Mucosa of gallbladder (tissue), 1 donor: ENCODE measurements around the gene SERHL2. TPM values are rescaled to one million over a fixed set of nuclear protein-coding genes. Genes with fewer than 3 reads are reported as not detected.
"Not testable (repeated sequence)": the region's sequence is repeated elsewhere in the genome, so short reads cannot be mapped to it uniquely, and the experiment has no call there.

Source experiments
- DNase-seq: peaks from one replicate; pipeline ENCODE4 v3.0.0-alpha.2; 2020; ENCODE audit warnings: low spot score
- total RNA-seq: library from RNA; stranded (reverse); gene quantifications from one replicate; pipeline ENCODE4 v1.2.1, GENCODE V29; 2021
- donor health status: DM: no; HTN: no; CAD: no.

SERHL2 gene
- total RNA-seq, 1 donor from 2014 or later: 2.9 TPM

DNA sequence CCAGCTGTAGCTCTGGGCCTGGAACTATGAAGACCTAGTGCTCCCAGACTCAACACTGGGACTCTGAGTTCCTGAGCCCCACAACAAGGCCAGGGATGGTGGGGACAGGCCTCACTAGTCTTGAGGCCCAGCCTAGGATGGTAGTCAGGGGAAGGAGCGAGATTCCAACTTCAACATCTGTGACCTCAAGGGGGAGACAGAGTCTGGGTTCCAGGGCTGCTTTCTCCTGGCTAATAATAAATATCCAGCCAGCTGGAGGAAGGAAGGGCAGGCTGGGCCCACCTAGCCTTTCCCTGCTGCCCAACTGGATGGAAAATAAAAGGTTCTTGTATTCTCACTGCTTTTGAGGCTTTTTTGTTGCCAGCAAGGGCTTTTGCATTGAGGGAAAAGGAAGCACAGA is 20.3 kb downstream of the SERHL2 start:
- not testable (repeated sequence) for DNase-seq

DNA sequence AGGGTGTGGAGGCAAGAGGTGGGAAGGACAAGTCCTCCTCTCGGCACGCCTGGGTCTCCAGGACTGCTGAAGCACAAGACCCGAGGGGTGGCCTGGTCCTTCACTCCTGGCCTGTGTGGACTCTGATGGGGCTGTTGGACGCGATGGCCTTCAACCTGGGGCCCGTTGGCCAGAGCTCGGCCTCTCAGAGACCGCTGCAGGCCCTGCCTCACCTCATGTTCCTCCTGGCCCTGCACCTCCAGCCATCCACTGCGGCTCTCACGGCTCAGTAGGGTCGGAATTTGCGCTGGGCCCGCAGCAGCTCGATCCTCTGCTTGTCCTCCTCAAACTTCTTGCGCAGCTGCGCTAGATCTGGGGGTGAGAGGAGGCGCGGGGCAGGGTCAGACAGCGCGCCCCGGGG is 20.7 kb downstream of the SERHL2 start:
- DNase-seq: not testable (repeated sequence)

GRCh38 chr22:42575996-42576574 is 22.3 kb downstream of the SERHL2 start:
- not testable (repeated sequence) for DNase-seq

- DNase-seq: not testable (repeated sequence)
Measured at GRCh38 chr22:42577141-42577540, 23.4 kb downstream of the SERHL2 start.

GRCh38 chr22:42577623-42578240 is 24.0 kb downstream of the SERHL2 start:
- DNase-seq: no peak

DNA sequence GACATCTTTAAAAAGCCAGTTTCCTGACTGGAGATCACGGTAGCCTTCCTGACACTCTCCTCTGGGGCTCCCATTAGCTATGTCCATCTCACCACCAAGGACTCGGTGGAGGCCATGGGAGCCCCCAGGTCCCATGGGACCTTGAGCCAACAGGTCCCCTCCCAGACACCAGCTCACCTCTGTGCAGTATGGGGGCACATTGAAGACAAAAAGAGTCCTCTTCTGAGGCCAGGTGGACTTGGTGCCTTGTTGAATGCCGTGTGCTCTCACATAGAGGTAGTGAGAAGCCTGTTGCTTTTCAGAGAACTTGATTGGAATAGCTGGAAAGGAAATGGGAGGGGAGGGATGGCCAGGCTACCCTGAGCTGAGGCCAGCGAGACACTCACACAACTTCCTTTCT is 26.3 kb downstream of the SERHL2 start:
- not testable (repeated sequence) for DNase-seq

- DNase-seq: not testable (repeated sequence)
Measured at GRCh38 chr22:42581194-42581761, 27.5 kb downstream of the SERHL2 start.

DNA sequence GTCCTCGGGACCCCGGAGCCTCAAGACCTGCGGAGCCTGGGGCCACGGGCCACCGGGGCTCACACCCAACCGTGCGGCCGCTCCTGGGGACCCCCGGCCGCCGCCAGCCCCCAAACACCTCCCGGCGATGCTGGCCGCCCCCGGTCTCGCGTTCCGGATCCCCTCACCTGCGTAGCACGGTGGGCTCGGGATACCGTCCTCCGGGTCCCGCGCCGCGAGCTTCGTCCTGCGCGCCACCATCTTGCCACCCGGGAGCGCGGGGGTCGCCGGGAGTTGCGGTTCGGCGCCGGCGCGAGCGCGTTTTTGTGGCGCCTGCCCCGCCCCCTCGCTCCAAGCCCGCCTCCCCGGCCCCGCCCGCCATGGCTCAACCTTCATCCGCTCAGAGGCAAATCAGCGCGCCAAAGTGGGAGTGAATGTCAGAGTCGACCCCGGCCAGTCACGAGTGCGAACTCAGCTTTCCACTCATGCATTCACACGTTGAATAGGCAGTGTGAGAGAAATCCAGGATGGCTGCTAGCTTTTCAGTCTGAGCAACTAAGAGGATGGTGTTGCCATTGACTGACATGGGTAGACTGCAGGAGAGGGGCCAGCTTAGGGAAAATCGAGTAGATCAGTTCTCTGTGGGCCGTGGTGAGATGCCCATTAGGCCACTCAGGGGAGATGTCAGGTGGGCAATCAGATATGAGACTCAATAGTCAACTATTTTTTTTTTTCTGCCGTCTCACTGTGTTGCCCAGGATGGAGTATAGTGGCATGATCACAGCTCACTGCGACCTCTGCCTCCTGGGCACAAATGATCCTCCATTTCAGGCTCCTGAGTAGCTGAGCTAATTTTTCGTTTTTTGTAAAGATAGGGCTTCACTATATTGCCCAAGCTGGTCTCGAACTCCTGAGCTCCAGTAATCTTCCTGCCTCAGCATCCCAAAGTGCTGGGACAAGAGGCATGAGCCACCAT is 28.3 kb downstream of the SERHL2 start:
- DNase-seq: peak; percentile 75

GRCh38 chr22:42582987-42583386 is 29.2 kb downstream of the SERHL2 start:
- no peak for DNase-seq

- no peak for DNase-seq
Measured at GRCh38 chr22:42584364-42584940, 30.7 kb downstream of the SERHL2 start.

- DNase-seq: no peak
Measured at GRCh38 chr22:42585096-42585495, 31.3 kb downstream of the SERHL2 start.

- DNase-seq: no peak
Measured at GRCh38 chr22:42586381-42586780, 32.6 kb downstream of the SERHL2 start.

GRCh38 chr22:42587588-42588175 is 33.9 kb downstream of the SERHL2 start:
- no peak for DNase-seq

DNA sequence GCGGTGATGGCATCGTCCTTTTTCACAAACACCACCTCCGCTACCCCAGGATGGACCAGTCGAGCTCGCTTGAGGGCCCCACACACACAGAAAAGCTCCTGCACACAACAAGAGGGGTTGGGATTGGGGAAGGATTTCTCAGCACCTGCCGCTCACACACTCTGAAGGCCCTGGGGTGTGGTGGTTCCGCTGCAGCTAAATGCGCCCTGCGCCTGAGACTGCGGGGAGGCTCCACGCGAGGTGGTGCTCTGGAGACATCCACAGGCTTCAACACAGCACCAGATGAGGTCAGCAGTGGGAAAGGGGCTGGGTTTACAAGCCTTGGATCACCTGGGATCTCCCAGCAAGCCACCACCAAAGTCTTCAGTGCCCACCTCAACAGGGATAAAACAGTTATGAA is 38.2 kb downstream of the SERHL2 start:
- no peak for DNase-seq

DNA sequence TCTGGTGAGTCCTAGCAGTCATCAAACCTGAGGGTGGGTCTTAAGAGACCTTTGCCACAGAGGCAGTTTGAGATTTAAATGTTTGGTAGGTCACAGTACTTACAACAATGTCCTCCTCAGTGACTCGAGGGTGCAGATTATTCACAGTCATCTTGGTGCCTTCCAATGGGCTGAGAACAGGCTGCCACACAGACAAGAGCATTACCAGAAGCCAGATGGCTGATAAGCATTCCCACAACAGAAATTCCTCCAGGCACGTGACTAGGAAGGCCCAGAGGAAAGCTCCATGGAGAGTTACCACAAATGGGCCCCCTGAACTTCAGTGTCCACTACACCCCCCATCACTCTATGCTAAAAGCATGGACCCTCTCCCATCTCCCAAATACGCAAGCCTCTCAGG is 41.7 kb downstream of the SERHL2 start:
- DNase-seq: no peak

- DNase-seq: no peak
Measured at GRCh38 chr22:42596336-42596735, 42.6 kb downstream of the SERHL2 start.

- DNase-seq: no peak
Measured at GRCh38 chr22:42596863-42597530, 43.2 kb downstream of the SERHL2 start.

GRCh38 chr22:42601879-42602465 is 48.2 kb downstream of the SERHL2 start:
- no peak for DNase-seq

- no peak for DNase-seq
Measured at GRCh38 chr22:42602470-42602869, 48.7 kb downstream of the SERHL2 start.

- no peak for DNase-seq
Measured at GRCh38 chr22:42603427-42603826, 49.7 kb downstream of the SERHL2 start.

DNA sequence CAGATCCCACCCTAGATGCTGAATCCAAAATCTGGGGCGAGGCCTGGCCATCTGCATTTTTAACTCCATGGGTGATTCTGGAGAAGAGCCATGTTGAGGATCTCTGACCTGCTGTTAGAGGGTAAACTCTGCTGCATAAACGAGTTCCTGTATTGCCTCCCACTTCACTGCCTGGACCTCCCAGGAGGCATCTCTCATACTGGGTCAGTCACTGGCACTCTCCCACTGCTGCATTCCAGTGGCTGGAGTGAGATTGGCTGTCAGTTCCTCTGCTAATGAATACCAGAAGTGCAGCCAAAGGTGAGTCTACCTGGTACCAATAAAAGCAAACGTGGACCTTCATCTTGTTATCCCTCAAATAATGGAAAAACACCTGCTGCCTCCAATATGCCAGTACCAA is 50.6 kb downstream of the SERHL2 start:
- DNase-seq: peak; percentile 73
